Fibroblast of pulmonary artery (primary cell): ENCODE data around the gene SLC25A17.
"Not testable (repeated sequence)": the region's sequence is repeated elsewhere in the genome, so short reads cannot be mapped to it uniquely, and the experiment has no call there.

Experiments
- DNase-seq: peaks from one replicate; pipeline ENCODE4 v3.0.0-alpha.2; 2010; ENCODE audit warnings: low read depth
- H3K4me3 ChIP-seq: replicated peaks from 2 replicates; pipeline ENCODE4 v1.5.1; 2011; ENCODE audit warnings: low read depth, mild to moderate bottlenecking, control low read depth, low read length, moderate library complexity
- TF ChIP-seq, protein P1 (sequence below): IDR thresholded peaks from 2 replicates; pipeline ENCODE4 v1.5.1; 2011; ENCODE audit warnings: mild to moderate bottlenecking, control low read depth, low read length, inconsistent platforms; ENCODE audit errors: missing control alignments

Gene SLC25A17

GRCh38 chr22:40834619-40835018 lies 15.5 kb upstream of the SLC25A17 start:
- H3K4me3 ChIP-seq, result no peak overlapping the region
- no peak for DNase-seq
- TF ChIP-seq, protein P1, sequence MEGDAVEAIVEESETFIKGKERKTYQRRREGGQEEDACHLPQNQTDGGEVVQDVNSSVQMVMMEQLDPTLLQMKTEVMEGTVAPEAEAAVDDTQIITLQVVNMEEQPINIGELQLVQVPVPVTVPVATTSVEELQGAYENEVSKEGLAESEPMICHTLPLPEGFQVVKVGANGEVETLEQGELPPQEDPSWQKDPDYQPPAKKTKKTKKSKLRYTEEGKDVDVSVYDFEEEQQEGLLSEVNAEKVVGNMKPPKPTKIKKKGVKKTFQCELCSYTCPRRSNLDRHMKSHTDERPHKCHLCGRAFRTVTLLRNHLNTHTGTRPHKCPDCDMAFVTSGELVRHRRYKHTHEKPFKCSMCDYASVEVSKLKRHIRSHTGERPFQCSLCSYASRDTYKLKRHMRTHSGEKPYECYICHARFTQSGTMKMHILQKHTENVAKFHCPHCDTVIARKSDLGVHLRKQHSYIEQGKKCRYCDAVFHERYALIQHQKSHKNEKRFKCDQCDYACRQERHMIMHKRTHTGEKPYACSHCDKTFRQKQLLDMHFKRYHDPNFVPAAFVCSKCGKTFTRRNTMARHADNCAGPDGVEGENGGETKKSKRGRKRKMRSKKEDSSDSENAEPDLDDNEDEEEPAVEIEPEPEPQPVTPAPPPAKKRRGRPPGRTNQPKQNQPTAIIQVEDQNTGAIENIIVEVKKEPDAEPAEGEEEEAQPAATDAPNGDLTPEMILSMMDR, result no peak

DNA sequence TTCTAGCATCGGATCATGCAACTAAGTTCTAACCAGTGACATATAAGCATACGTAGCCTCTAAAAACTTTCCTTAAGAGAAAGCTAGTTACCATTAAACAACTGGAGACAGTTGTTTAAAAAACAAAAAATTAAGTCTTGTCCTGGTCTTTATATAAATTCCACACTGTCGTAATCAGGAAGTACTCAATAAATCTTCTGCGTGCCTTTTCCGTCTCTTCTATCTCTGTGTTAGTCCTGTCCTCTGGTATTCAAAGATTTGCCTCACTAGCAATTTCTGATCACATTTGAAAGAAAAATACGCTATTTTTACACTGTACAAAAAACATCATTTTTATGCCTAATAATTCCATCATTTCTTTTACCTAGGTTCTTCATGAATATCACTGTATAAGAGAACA lies 10.0 kb upstream of the SLC25A17 start:
- no peak overlapping the region for H3K4me3 ChIP-seq
- no peak for DNase-seq
- TF ChIP-seq, protein P1, result no peak

DNA sequence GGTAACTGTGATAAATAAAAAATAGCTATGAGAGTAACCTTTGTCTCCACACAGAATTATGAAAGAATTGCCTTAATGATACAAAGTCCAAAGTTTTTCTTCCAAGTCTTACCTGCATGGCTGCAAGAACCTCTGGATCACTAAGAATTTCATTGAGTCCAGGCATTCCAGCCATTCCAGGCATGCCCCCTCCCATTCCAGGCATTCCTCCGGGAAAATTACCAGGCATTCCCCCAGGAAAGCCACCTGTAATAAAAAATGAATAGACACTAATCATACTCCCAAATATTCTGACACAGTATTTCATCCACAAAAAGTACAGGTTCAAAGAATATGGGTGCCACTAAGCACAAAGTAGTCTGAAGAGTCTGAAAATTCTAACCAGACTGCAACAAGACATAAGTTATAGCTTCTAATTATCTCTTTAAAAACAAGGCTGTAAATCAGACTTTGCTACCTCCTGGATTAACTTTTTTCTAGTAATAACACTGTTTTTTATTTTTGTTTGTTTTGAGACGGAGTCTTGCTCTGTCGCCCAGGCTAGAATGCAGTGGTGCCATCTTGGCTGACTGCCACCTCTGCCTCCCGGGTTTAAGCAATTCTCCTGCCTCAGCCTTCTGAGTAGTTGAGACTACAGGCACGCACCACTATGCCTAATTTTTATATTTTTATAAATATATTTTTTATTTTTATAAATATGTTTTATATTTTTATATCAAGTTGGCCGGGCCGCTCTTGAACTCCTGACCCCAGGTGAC lies 8.0 kb upstream of the SLC25A17 start:
- no peak for DNase-seq
- no peak overlapping the region for H3K4me3 ChIP-seq
- TF ChIP-seq, protein P1, result no peak

DNA sequence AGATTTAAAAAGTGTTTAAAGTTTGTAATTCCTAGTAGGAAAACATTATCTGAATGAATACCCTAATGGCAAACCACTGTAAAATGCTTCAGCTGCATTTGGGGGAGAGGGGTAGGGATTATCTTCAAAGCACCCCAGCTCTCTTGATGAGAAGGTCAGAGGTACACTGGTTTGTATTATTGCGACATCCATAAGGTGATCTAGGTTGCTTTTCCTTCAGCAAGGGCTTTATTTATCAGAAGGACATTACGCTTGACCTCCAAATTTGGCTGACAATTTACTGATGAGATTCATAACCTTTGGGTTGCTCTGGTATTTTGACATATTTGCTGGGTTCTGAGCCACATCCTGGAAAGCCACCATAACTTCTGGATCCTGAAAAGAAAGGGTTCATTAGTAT lies 7.1 kb upstream of the SLC25A17 start:
- not testable (repeated sequence) for H3K4me3 ChIP-seq, DNase-seq

- DNase-seq, result no peak
- TF ChIP-seq, protein P1, result no peak
- H3K4me3 ChIP-seq, result no peak overlapping the region
Observed at GRCh38 chr22:40823426-40823825, 4.3 kb upstream of the SLC25A17 start.

DNA sequence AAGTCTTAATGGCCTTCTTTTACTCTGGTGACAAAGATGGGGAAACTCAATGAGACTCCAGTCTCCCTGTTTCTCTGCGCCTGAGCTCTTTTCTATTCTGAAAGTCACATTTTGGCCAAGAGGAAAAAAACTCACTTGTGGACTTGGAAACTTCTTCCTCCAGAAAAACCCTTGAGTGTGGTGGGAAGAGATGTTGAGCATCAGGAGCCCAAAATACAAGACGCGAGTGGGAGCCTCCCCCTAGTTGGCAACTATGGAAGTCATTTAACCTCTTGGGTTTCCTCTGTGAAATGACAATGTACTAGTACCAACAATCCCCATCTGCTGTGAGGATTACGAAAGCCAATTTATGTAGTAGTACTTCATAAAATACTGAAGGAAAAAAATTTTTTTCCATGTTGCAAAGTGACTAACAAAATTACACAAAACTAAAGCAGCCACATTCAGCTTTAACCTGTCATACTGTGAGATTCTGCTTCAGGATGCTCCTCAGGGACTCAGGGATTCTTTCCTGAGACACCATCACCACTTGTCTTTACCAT lies 524 bp upstream of the SLC25A17 start:
- DNase-seq, result peak; percentile 49

DNA sequence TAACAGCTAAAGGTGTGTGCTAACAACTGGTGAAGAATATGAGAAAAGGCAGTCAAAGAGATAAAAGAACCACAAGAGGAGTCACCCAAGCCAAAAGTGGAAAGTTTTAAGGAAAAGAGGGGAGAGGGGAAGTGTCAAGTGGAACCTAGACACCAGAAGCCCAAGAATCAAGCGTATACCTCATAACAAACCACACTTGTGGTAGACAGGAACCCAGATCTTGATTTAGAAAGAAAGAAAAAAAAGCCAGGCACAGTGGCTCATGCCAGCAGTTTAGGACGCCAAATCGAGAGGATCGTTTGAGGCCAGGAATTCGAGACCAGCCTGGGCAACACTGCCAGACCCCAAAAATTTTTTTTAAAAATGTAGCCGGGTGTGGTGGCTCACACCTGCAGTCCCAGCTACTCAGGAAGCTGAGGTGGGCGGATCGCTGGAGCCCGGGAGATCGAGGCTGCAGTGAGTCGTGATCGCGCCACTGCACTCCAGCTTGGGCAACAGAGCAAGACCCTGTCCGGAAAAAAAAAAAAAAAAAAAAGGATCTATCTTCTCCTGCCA lies 877 bp downstream of the SLC25A17 start:
- TF ChIP-seq, protein P1, result no peak
- no peak for DNase-seq
- peak overlapping the region; percentile 99 for H3K4me3 ChIP-seq

More for the DNA sequence above, 524 bp upstream of the SLC25A17 start:
- TF ChIP-seq, protein P1, result no peak
- H3K4me3 ChIP-seq, result peak overlapping the region; percentile 99
